ENCODE results near the gene ATP11C.

DNA sequence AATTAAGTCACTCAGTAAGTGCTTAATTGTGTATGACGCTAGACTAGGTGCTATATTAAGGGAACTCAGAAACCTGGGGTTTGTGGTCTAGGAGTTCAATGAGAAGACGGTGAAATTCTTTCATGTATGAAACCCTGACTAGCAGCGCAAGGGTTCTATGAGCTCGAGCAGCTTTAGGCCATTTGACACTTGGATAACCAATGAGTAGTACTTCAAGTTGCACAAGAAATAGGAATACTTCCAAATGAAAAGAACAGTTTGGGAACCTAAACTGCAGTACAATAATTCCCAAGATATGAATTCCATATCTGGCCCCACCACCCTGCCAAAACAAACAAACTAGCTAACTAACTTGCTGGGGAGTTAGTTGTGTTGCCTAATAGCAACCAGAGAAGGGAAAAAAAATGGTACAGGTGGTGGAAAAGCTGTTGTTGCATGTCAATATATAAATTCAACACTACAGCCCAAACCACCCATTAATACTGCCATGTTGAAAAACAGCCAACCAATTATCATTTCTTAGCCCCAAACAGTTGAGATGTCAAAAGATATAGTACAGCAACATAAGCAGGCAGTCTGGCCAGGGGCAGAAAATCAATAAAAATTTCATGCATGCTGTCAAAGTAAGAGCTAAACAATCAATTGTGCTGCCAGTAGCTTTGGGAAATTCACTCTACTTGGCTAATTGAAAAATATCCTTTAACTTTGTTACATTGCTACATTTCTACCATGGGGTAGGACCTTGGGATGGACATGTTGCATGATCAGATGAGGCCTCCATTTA, 170.3 kb downstream of the ATP11C start:
- TF ChIP-seq CTCF (IDR thresholded peaks at IDR 0.05; ENCODE audit: low read depth, low read length, poor library complexity, severe bottlenecking) (no peak), EZH2phosphoT487 (IDR thresholded peaks at IDR 0.05; ENCODE audit: borderline replicate concordance, low read length) (no peak)
